Measurements from ENCODE around the gene AKAP13. TPM values are rescaled to one million over a fixed set of nuclear protein-coding genes. Genes with fewer than 3 reads are reported as not detected.

Gene AKAP13
- total and polyA plus RNA-seq, 2 of the 13 experiments (the other 11 are each of a cell fraction or from before 2014, with no cell fraction given) = 6.7 to 27.1 TPM

DNA sequence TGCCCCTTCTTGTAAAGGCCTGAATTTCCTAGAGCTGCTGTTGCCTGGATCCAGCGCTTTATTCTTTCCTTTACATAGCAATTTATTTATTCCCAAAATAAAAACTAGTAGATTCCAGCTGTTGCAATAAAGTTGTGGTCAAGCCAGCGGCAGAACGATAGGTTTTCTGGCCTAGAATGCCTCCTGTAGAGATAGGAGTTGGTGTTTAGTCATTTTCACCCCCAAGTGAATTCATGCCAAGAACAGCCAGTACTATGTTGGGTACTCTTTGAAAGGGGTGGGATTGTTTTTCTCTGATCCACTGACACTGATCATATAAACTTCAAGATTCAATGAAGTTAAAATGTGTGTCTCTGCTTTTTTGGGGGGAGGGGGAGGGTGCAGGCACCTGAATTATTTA, 344.6 kb downstream of the AKAP13 start:
- Histone ChIP-seq H3K27me3 (ENCODE audit: control insufficient read depth in 1 of 2, insufficient read depth in 2 of 2, low read length in 2 of 2) (no peaks in the 10 kb centered on the region), H4K20me1 (ENCODE audit: insufficient read depth, low read length) (no peaks in the 10 kb centered on the region), H3K79me2 (ENCODE audit: insufficient read depth, low read length) (no peaks in the 10 kb centered on the region), H3K9me3 (ENCODE audit: low read length) (no peaks in the 10 kb centered on the region), H2AFZ (ENCODE audit: low read length) (no peak overlapping the region), H3K4me3 (replicated peaks in 1 of 3; ENCODE audit: insufficient read depth in 1 of 3, low read depth in 2 of 3, low read length in 3 of 3) (no peak overlapping the region), H3K9ac (ENCODE audit: insufficient read depth, low read depth, low read length) (no peak overlapping the region), H3K36me3 (replicated peaks in 1 of 2; ENCODE audit: control insufficient read depth in 1 of 2, insufficient read depth in 2 of 2, low read length in 2 of 2) (peaks cover 13 to 45% of the 10 kb centered on the region in 2 experiments), H3K4me1 (ENCODE audit: insufficient read depth, low read length) (no peaks in the 10 kb centered on the region), H3K27ac (ENCODE audit: extremely low read length, insufficient read depth, low read length) (no peak overlapping the region), H3K4me2 (ENCODE audit: low read depth, low read length) (no peak overlapping the region)
- DNase-seq (ENCODE audit: low spot score) (no peak), ATAC-seq (no peak), FAIRE-seq (no peak)
- intact Hi-C loops (cut with micrococcal nuclease; ENCODE audit: unreplicated experiment) (no loop called here), in situ Hi-C loops (cut with HindIII; ENCODE audit: extremely low pct_ligation_motif_present, low pct_unique_long_range_greater_than_20kb) (loop anchor here (5.0 kb wide), 1 partner anchor 107 kb away; no protein-coding TSS in a partner anchor)
- ChIA-PET POLR2A (no interaction called here), CTCF (ENCODE audit: low intra/inter-chr PET ratio, low total read pairs) (no interaction called here)
- no TSS peak for BruUV-seq (replicated peaks)
- 97% methylated on average over 3 of the region's 3 CpGs for WGBS (ENCODE audit: low lambda C conversion rate)
- no peak for TF ChIP-seq HOXA3 (CRISPR knock-in tag; IDR thresholded peaks at IDR 0.05)
- no peak for TF ChIP-seq SOX6 (IDR thresholded peaks at IDR 0.05)
- no peak for TF ChIP-seq SOX6 (CRISPR knock-in tag; IDR thresholded peaks at IDR 0.05)

DNA sequence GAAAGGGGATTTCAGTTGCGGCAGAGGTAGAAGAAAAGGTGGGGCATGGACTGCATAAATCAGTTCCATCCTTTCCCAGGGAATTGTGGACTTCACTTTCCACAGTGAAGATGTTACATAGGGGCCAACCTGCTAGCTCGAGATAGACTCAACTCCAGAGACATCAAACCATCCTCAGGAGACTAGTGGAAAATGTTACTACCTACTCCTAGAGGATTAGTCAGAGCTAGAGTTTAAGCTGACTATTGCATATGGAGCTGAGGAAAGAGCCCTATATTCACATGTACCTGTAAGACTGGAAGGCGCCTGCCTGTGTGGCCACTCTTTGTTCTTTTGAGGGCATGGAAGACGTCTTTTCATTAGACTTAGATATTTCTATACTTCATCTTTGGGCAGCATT, 345.2 kb downstream of the AKAP13 start:
- no TSS peak for BruUV-seq (replicated peaks)
- H3K4me1 ChIP-seq (ENCODE audit: insufficient read depth, low read length) = no peaks in the 10 kb centered on the region
- intact Hi-C loops (cut with micrococcal nuclease; ENCODE audit: unreplicated experiment) (no loop called here), in situ Hi-C loops (cut with HindIII; ENCODE audit: extremely low pct_ligation_motif_present, low pct_unique_long_range_greater_than_20kb) (loop anchor here (5.0 kb wide), 1 partner anchor 107 kb away; no protein-coding TSS in a partner anchor)
- no peak overlapping the region for H3K27ac ChIP-seq (ENCODE audit: extremely low read length, insufficient read depth, low read length)
- H4K20me1 ChIP-seq (ENCODE audit: insufficient read depth, low read length) = no peaks in the 10 kb centered on the region
- no peak overlapping the region for H3K4me2 ChIP-seq (ENCODE audit: low read depth, low read length)
- H3K4me3 ChIP-seq (replicated peaks in 1 of 3; ENCODE audit: insufficient read depth in 1 of 3, low read depth in 2 of 3, low read length in 3 of 3) = no peak overlapping the region
- POLR2A ChIA-PET = no interaction called here
- no peak for DNase-seq (ENCODE audit: low spot score)
- WGBS (ENCODE audit: low lambda C conversion rate) = 99% methylated on average over 4 of the region's 4 CpGs
- no peak overlapping the region for H3K9ac ChIP-seq (ENCODE audit: insufficient read depth, low read depth, low read length)
- FAIRE-seq = no peak
- CTCF ChIA-PET (ENCODE audit: low intra/inter-chr PET ratio, low total read pairs) = no interaction called here
- no peak for ATAC-seq
- no peaks in the 10 kb centered on the region for H3K27me3 ChIP-seq (ENCODE audit: control insufficient read depth in 1 of 2, insufficient read depth in 2 of 2, low read length in 2 of 2)
- no peak overlapping the region for H2AFZ ChIP-seq (ENCODE audit: low read length)
- H3K36me3 ChIP-seq (replicated peaks in 1 of 2; ENCODE audit: control insufficient read depth in 1 of 2, insufficient read depth in 2 of 2, low read length in 2 of 2) = peaks cover 12 to 45% of the 10 kb centered on the region in 2 experiments
- no peaks in the 10 kb centered on the region for H3K79me2 ChIP-seq (ENCODE audit: insufficient read depth, low read length)
- H3K9me3 ChIP-seq (ENCODE audit: low read length) = no peaks in the 10 kb centered on the region
- TF ChIP-seq PPARG (CRISPR knock-in tag; conservative IDR thresholded peaks at IDR 0.05) (no peak), CREM (IDR thresholded peaks at IDR 0.05) (no peak), CREM (CRISPR knock-in tag; IDR thresholded peaks at IDR 0.05) (no peak), ZFP62 (CRISPR knock-in tag; IDR thresholded peaks at IDR 0.05) (no peak), ZNF550 (CRISPR knock-in tag; IDR thresholded peaks at IDR 0.05; ENCODE audit: borderline replicate concordance) (no peak), KLF15 (CRISPR knock-in tag; IDR thresholded peaks at IDR 0.05; ENCODE audit: borderline replicate concordance) (no peak), ZNF619 (CRISPR knock-in tag; IDR thresholded peaks at IDR 0.05) (no peak)
- TF ChIP-seq, protein P1, sequence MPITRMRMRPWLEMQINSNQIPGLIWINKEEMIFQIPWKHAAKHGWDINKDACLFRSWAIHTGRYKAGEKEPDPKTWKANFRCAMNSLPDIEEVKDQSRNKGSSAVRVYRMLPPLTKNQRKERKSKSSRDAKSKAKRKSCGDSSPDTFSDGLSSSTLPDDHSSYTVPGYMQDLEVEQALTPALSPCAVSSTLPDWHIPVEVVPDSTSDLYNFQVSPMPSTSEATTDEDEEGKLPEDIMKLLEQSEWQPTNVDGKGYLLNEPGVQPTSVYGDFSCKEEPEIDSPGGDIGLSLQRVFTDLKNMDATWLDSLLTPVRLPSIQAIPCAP (CRISPR knock-in tag; IDR thresholded peaks at IDR 0.05; ENCODE audit: low read depth) = no peak
- TF ChIP-seq, protein P2, sequence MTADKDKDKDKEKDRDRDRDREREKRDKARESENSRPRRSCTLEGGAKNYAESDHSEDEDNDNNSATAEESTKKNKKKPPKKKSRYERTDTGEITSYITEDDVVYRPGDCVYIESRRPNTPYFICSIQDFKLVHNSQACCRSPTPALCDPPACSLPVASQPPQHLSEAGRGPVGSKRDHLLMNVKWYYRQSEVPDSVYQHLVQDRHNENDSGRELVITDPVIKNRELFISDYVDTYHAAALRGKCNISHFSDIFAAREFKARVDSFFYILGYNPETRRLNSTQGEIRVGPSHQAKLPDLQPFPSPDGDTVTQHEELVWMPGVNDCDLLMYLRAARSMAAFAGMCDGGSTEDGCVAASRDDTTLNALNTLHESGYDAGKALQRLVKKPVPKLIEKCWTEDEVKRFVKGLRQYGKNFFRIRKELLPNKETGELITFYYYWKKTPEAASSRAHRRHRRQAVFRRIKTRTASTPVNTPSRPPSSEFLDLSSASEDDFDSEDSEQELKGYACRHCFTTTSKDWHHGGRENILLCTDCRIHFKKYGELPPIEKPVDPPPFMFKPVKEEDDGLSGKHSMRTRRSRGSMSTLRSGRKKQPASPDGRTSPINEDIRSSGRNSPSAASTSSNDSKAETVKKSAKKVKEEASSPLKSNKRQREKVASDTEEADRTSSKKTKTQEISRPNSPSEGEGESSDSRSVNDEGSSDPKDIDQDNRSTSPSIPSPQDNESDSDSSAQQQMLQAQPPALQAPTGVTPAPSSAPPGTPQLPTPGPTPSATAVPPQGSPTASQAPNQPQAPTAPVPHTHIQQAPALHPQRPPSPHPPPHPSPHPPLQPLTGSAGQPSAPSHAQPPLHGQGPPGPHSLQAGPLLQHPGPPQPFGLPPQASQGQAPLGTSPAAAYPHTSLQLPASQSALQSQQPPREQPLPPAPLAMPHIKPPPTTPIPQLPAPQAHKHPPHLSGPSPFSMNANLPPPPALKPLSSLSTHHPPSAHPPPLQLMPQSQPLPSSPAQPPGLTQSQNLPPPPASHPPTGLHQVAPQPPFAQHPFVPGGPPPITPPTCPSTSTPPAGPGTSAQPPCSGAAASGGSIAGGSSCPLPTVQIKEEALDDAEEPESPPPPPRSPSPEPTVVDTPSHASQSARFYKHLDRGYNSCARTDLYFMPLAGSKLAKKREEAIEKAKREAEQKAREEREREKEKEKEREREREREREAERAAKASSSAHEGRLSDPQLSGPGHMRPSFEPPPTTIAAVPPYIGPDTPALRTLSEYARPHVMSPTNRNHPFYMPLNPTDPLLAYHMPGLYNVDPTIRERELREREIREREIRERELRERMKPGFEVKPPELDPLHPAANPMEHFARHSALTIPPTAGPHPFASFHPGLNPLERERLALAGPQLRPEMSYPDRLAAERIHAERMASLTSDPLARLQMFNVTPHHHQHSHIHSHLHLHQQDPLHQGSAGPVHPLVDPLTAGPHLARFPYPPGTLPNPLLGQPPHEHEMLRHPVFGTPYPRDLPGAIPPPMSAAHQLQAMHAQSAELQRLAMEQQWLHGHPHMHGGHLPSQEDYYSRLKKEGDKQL (CRISPR knock-in tag; IDR thresholded peaks at IDR 0.05; ENCODE audit: low read depth) = no peak
